Stimulated activated CD8-positive, alpha-beta memory T cell treated with anti-CD3 and anti-CD28 coated beads, Interleukin-7, amount 100 ng/mL, for 24 hours (primary cell): ENCODE results near the gene KCNE4.
"Not testable (repeated sequence)": the region's sequence is repeated elsewhere in the genome, so short reads cannot be mapped to it uniquely, and the experiment has no call there.

Experiments
- DNase-seq: peaks from one replicate; pipeline ENCODE4 v3.0.0-alpha.2; 2020; ENCODE audit warnings: low read depth

Gene KCNE4

GRCh38 chr2:223057569-223057968 lies 5.6 kb downstream of the KCNE4 start:
- DNase-seq, result no peak

GRCh38 chr2:223058952-223059716 lies 7.1 kb downstream of the KCNE4 start:
- DNase-seq, result no peak

- no peak for DNase-seq
Measured at GRCh38 chr2:223060201-223060825, 8.3 kb downstream of the KCNE4 start.

DNA sequence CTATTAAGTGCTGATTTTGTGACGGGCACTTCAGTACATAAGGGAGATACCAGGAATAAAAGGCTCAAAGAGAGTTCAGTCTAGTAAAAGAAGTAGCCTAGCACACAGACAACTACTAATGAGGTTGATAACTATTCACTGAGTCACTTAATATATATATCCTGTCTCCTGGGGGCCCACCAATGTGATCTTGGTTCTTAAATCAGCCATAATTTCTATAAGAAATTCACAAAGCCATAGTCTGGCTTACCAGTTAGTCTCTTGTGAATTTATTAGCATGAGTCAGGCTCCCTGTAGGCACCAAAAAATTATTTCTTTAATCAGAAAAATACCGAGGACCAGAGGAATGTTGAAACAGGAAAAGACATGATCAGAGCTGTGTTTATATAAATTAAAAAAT lies 10.4 kb downstream of the KCNE4 start:
- no peak for DNase-seq

DNA sequence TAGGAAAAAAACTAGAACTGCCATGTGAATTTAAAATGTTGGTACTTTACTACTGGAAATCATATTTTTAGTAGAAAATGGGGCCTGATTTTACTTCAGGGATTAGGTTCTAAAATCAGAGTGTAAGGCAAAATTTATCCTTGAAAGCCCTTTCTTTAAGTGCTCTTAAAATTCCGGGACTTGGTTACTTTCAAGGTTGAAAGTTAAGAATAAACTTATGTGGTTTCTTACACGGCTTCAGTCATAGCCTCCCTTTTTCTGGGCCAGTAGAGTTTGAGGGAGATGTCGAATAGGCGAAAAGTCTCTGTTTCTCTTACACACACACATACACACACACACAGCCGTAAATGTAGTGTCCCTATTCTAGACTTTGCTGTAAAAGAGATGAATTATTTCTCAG lies 13.1 kb downstream of the KCNE4 start:
- no peak for DNase-seq

DNA sequence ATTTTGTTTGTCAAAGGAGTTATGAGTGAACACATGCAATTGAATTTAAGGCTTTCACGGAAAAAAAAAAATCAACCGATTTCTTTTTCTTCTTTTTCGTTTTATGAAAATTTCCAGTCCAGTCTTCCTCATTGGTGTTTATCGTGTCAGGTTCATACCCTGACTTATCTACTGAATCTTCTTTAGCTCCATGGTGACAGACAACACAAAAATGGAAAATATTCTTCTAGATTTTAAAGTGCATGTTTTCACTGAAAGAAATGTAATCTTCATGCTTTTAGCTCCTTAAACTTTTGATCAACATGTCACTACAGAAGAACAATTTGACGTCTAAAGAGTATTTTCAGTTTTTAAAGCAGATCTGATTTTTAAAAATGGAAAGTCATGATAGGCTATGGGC lies 14.7 kb downstream of the KCNE4 start:
- DNase-seq, result no peak

DNA sequence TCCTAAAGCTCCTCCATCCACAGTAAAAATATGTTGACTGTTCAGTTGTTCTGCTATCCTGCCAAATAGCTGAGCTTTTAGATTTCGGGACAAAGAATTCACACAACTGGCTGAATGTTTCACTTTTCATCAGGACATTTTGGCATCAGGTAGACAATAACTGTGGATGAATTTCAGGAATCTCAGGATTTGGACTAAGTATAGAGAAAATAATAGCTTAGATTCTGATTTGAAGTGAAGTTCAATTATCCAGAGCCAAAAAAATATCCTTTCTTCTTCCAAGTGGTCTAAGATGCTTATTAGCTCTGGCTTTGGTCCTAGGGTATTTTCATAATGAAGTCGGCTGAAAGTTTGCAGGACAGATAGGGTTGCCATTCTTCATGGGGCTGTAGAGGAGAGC lies 16.1 kb downstream of the KCNE4 start:
- no peak for DNase-seq

DNA sequence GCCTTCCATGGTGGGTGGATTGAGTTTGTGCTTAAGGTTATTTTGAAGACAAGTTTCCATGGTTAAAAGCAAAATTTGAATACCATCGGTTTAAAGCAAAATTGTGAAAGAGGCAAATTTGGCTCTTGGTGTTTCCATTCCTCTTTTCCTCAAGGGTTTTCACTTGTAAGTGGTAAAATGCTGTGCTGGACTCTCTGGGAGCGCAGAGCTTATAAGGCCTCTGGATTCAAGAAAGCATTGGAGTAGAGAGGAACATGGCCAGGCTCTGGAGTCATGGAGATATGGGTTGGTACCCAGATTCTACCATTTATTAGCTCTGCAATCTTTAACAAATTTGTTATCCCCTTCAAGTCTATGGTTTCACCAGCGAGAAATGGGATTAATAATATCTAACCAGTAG lies 17.5 kb downstream of the KCNE4 start:
- DNase-seq, result no peak

GRCh38 chr2:223069988-223070387 lies 18.0 kb downstream of the KCNE4 start:
- DNase-seq, result no peak

DNA sequence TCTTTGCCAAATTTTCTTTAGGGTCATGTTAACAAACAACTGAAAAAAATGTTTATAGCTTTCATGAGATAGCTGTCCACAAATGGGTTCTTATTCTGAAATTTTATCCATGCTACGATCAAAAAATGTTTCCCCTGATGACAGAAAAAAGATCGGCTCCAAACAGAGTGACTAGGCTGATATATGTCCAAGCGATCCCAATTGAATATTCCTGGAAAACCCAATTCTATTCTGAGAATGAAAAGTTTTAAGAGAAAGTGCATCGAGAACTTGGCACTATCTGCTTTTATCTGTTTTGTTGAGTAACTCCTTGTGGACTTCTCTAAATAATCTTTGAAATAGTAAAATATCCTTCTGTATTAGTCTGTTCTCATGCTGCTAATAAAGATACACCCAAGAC lies 19.1 kb downstream of the KCNE4 start:
- no peak for DNase-seq

DNA sequence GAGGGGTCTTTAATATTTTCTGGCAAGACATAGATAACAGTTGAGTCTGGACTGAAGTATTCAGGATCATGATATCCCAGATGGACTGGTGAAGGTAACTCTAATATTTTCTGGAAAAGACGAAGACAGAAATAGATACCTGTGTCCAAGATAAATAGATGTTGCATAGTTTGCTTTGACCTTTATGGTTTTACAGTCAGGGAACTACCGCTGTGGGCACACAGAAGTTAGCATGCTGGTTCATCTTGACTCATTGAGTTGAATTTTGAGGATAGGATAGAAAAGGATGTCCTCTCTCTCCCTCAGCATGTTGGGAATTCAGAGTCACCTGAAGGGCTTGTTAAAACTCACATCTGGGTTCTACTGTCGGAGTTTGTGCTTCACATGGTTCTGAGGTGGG lies 20.8 kb downstream of the KCNE4 start:
- no peak for DNase-seq

DNA sequence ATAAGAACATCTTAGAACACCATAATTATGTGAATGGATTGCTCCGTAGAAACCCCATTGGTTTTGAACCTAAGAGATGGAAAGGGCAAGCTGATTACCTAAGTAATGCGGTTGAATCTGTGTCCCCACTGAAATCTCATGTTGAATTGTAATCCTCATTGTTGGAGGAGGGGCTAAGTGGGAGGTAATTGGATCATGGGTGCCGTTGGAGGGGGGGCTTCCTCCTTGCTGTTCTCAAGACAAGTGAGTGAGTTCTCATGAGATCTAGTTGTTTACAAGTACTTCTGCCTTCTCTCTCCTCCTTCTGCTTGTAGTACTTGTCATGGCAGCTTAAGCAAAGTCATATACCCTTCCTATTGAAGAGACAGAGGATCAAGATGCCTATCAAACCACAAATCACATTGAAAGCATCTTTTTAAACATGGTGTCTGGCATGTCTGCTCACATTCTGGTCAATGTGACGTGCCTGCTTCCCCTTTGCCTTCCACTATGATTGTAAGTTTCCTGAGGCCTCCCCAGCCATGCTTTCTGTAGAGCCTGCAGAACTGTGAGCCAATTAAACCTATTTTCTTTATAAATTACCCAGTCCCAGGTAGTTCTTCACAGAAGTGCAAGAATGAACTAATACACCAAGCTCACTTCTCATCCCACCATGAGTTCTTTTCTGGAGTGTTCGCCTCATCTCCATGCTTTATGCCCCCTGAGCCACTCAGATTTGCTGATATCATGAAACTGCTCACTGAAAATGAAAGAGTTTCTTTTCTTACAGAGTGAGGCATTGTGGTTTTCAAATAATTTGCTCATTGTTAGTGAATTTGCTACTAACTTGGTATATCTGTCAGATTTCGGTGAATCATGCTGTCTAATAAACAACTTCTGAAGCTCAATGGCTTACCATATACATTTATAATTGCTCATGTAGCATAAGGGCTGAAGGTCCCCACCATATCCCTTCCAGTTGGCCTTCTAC lies 23.6 kb downstream of the KCNE4 start:
- no peak for DNase-seq

DNA sequence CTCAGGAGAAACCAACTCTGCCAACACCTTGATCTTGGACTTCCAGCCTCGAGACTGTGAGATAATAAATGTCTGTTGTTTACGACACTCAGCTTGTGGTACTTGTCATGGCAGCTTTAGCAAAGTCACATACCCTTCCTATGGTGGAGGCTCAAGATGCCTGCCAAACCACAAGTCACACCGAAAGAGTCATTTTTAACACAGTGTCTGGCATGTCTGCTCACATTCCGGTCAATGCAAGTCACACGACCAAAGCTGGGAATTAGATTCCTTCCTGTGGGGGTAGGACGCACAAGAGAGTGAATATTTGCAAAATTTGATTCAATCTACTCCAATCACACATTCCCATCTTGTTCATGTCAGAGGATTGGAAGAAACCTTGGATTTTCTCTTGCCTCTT lies 24.6 kb downstream of the KCNE4 start:
- DNase-seq, result no peak

DNA sequence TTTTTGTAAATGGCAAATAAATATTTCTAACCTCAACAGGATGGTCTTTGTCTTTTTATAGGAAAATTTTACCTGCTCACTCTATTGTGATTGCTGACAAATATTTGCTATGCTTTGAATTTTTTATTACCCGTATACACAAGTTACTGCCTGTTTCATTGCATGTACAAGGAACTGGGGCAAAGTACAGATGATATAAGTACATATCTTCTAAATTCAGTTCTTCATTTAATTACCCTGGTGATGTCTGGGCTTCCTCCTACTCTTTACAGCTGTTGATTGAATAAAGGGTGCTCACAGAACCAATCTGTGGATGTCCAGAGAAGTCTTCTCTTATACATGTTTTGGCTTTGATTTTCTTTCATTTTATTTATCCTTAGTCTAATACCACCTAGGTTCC lies 26.5 kb downstream of the KCNE4 start:
- no peak for DNase-seq

GRCh38 chr2:223079378-223079777 lies 27.4 kb downstream of the KCNE4 start:
- no peak for DNase-seq

DNA sequence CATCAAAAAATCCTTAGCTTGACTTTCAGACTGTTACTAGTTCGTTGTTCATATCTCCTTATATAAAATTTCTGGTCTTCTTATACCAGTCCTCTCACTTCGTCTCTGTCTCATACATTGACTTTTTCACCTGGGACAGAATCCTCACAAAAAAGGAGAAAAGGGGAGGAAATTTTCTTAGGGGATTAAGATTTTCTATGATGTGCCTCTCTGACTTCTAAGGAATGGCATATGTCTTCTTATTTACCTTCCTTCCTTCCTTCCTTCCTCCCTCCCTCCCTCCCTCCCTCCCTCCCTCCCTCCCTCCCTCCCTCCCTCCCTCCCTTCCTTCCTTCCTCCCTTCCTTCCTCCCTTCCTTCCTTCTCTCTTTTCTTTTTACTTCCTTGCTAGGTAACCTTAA lies 27.9 kb downstream of the KCNE4 start:
- DNase-seq, result no peak

- not testable (repeated sequence) for DNase-seq
Measured at GRCh38 chr2:223080790-223081360, 28.9 kb downstream of the KCNE4 start.

DNA sequence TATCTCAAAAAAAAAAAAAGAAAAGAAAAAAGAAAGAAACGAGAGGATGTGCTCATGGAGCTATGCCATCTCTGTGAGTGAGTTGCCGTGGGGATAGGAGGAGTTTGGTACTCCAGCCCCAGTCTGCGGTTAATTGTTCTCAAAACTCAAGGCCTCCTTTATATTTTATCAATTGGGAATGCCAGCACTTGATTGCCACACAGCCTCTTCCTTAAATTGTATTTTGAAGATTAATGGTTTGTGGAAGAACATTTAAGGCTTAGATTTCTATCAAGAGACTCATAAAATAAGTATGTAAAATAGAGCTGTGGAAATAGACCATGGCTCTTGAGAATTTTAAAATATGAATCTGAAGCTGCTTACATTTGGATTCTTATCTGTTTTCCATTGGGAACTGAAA lies 29.8 kb downstream of the KCNE4 start:
- DNase-seq, result no peak

DNA sequence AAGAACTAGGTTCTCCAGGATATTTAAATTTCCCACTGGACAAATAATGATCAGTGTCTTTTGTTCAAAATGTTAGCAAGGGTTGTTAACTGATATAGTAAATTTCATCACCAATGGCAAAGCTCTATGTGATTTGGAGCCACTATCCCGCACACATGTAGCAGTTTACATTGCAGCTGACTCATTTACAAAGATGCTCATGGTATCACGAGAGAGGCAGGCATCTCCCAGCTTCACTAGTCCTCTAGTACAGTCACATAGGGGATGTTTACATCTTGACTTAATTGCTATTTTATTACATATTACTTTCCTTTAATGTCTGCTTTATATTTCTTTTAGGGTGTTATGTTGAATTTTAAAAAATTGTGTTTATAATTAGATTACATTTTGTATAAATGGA lies 30.7 kb downstream of the KCNE4 start:
- DNase-seq, result no peak

DNA sequence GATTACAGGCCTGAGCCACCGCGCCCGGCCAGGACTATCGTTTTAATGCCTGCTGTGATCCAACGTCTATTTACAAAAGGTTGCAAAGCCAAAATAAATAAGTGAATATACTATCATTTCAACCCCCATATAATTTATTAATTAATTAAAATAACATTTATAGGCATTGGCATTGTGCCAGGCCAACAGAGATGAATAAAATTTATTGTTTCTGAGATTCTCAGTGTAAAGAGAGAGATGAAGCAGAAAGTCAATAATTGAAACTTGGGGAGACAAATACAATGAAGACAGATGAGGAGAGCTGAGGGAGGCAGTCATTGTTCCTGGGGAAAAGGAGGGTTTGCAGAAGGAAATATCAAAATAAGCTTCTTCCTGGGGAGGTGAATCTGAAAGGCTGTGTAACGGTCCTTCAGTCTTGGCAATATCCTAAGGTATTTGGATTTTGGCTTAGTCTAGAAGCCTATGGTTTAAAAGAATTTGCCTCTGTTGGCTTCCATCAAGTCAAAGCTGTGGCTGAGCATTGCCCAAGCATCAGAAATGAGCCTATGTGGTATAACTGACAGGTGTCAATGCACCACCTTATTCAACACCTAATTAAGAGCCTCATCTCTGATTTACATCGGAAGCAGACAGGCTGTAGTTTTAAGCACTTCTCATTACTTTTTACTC lies 31.5 kb downstream of the KCNE4 start:
- no peak for DNase-seq

- no peak for DNase-seq
Measured at GRCh38 chr2:223084873-223085272, 32.9 kb downstream of the KCNE4 start.
